ENCODE results near the gene PRAC2.
"Not testable (repeated sequence)": the region's sequence is repeated elsewhere in the genome, so short reads cannot be mapped to it uniquely, and the experiment has no call there.

The PRAC2 gene

DNA sequence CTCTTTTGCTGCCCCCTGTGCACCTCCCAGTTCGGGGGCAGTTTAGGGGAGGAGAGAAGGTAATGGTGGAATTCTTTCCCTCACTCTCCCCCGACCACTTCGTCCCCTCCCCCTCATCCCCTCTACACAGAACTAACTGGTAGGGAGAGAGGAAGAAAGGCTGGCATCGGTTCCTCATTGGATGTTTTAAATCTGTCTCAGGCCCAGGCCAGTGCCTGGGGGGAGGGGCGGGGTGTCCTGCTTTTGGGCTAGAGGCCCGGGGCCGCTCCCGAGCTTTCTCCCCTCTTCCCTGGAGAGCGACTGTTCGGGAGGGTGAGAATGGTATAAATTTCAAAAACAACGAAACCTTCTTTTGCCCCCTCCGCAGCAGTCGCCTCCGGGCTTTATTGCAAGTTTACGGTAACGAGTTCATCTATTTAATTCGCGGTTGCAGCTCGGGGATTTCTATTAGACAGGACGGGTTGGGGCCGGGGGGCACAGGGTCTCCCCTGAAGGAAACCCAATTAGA lies at the start of gene PRAC2:
TSS of gene PRAC2 (plus strand) at position 271 of the 508 bp plus-strand sequence. CDS start 1,226 bp downstream, outside the sequence.
- DNase-seq (ENCODE audit: low read depth) = no peak

GRCh38 chr17:48676963-48677558 lies 45.9 kb upstream of the PRAC2 start:
- no peak for DNase-seq (ENCODE audit: low read depth)

GRCh38 chr17:48678141-48678971 lies 44.6 kb upstream of the PRAC2 start:
- peak; percentile 9 for DNase-seq (ENCODE audit: low read depth)

DNA sequence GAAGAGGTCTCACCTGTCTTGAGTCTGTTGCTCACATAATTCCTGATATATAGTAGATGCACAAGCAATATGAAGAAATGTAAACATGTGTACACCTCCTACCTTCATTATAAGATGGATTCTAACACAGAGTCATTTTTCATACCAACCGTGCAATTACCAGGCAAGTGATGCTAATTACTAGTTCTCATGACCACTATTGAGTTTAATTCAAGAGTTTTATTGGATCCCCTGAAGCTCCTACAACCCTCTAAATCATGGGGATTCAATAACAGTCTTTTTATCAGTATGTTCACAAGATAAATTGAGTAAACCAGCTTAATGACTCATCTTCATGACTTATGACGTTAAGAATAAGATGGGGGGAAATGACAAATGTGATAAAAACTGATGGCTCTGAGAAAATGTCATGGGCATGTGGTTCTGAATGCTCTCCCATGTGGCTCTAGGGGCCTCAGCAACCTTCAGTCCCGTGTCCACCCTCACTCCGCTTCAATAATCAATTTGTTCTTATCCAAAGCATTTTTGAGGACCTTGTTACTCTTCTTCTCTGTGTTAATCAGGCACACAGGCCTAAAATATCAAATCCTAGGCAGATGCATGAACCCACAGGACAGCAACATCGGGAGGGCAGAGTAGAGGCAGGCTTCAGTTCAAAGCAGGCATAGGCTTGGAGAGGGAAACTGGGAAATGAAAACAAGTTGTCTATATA lies 43.4 kb upstream of the PRAC2 start:
- DNase-seq (ENCODE audit: low read depth) = no peak

DNA sequence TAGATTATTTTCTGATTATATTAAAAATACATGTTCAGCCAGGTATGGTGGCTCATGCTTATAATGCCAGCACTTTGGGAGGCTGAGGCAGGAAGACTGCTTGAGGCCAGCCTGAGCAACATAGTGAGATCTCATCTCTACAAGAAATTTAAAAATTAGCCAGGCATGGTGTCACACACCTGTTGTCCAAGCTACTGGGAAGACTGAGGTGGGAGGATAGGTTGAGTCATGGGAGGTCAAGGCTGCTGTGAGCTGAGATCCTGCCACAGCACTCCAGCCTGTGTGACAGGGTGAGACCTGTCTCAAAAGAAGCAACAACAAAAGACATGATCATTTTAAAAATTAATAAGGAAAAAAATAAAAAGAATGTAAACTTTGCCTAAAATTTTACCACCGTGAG lies 41.4 kb upstream of the PRAC2 start:
- DNase-seq (ENCODE audit: low read depth) = no peak

DNA sequence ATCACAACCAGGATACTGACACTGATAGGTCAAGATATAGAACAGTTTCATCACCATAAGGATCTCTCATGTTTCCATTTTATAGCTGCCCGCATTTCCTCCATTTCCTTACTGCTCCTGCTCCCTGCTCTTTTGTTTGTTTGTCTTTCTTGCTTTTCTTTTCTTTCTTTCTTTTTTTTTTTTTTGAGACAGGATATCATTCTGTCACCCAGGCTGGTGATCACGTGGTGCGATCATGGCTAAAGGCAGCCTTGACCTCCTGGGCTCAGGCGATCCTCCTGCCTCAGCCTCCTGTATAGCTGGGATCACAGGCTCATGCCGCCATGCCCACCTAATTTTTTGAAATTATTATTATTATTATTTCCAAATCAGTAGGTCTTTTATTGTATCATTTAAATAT lies 32.3 kb upstream of the PRAC2 start:
- DNase-seq (ENCODE audit: low read depth) = no peak

- no peak for DNase-seq (ENCODE audit: low read depth)
These were observed 30.9 kb upstream of the PRAC2 start for GRCh38 chr17:48692049-48692448.

- no peak for DNase-seq (ENCODE audit: low read depth)
These were observed 29.8 kb upstream of the PRAC2 start for GRCh38 chr17:48693178-48693577.

GRCh38 chr17:48701864-48702532 lies 21.0 kb upstream of the PRAC2 start:
- no peak for DNase-seq (ENCODE audit: low read depth)

DNA sequence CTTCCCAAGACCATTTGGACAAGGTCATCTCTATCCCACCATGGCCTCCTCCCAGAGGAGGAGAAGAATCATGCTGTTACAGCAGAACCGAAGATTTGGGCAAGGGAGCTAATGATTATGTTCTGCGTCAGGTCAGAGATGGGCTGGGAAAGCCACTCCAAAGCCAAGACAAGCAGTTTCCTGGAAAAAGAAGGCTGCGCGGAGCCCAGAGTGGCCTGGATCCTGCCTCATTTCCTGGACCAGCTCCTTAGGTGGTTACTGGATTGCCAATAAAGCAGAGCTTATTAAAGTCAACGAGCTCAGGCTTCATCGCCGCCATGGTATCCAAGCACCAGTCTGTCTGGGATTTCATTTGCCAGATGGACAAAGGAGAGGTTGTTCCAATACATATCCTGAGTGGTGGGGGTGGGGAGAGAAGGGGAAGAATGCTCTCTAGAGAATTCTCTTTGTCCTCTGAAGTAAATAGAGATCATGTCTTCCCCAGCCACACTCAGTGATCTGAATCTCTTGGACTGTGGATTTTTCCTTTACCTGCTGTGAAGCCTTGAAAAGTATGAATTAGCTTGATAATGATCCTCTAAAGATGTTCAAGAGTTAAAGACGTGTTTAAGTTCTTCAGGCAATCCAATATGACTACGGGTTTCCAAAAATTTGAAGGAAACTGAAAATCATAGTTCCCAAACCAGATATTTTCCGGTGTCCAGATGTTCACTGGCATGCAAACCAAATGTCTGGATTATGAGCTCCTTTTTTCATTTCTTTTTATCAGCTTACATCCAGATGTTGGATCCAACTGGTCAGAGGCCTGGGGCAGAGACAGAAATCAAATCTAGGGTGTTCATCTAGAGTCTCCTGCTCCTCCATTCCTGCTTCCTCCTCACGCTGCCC lies 18.4 kb upstream of the PRAC2 start:
- no peak for DNase-seq (ENCODE audit: low read depth)

DNA sequence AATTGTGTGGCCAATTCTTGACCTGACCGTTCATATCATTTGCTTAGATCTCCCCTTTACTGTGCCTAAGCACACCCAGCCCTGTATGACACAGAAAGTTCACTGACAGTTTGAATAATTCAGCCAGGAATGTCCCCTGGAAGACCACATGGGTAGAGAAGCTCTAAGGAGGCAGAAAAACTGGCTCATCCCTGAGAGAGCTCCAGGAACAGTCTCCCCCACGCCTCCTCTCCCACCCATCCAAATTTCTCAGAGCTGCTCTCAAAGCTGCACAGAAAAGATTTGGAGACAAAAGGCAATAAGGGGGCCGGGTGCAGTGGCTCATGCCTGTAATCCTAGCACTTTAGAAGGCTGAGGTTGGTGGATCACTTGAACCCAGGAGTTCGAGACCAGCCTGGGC lies 11.9 kb upstream of the PRAC2 start:
- DNase-seq (ENCODE audit: low read depth) = no peak

DNA sequence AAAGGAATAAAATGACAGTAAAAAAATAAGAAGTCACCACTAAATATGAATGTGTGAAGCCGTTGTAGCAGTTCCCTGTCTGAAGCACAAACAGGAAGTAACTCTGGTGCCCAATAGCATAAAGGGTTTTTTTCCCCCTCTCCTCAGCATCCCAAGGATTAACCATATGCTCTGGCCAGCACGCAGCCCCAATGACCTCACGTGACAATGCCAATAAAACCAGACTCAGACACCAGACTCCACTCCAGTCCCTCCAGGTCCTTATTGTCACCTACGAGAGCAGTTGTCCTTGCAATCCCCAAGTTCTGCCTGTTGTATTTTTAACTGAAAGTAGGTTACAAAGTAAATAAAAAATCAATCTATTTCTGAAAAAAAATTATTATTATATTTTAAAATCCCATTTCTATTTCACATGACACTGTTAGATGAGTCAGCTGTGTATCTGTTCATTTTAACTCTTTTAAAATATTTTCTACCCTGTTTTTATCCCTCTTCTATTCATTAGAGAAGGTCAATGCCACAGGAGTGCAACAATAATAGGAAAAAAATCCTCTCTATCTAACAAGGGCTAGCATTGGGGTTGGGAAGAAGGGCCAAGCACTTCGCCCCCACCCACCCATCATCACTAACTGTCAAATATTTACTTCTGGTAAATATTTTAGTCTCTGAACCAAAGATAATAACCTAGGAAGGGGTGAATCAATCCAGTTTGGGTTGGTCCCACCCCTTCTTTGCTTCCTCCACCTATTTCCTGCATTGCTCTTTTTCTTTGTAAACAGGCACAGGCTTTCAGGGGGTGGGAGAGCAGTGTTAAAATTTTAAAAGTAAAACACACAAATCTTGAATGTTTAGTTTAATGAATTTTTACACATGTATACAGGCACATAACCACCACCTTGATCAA lies 7.2 kb upstream of the PRAC2 start:
- DNase-seq (ENCODE audit: low read depth) = no peak

- not testable (repeated sequence) for DNase-seq (ENCODE audit: low read depth)
These were observed 6.4 kb upstream of the PRAC2 start for GRCh38 chr17:48716549-48716948.

GRCh38 chr17:48717367-48718226 lies 5.4 kb upstream of the PRAC2 start:
- DNase-seq (ENCODE audit: low read depth) = no peak

DNA sequence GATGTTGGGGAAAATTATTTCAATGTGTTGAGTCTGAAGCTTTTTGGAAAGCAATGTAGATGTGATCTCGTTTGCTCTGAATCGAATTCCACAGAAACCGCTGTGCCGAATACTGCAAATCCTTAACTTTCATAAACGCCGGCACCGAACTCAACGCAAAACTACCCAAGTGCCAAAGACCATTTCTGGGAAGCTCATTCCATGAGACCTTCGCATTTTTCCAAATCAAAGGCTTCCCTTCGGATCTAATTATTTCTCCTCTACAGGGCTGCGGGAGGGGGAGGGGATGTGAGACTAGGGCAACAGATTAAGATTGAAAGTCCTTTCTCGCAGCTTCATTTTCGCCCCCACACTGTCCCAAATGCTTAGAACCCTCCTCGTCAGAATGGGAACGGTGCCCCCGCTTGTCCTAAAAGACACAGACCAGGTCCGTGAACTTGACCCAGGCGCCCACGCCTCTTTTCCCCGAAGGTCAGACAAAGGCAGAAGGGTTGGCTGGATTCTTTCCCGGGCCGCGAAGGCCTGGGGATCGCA lies 4.7 kb upstream of the PRAC2 start:
- DNase-seq (ENCODE audit: low read depth) = no peak

GRCh38 chr17:48718761-48719641 lies 4.0 kb upstream of the PRAC2 start:
- no peak for DNase-seq (ENCODE audit: low read depth)

DNA sequence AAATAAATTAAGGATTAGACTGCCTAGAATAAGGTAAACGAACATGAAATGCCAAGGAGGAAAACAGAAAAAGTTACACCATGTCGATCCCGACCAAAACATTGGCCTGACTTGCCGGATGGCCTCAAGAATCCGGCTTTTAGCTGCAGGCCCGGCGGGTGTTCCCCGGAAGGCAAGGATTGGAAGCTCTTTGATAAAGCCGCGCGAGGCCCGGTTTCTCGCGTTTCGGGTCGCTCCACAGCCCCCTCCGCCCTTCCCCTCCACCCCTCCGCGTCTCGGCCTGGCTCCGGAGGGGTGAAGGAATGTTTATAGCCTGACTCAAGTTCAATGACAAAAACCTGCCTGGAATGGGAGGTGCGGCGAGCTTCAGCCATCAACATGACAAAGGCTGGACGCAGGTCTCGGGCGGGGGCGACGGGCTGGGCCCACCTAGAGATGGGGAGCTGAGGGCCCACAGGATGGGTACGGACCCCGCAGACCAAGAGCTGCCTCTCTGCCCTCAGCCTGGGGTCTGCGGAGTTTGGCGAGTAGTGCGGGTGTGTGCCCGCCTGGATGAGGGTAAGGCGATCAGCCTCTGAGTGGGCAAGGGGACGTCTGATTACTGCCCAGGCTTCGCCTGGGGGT lies 3.2 kb upstream of the PRAC2 start:
- no peak for DNase-seq (ENCODE audit: low read depth)

All from fibroblast of gingiva (primary cell).